Measurements from ENCODE around the gene CEP164. TPM values are rescaled to one million over a fixed set of nuclear protein-coding genes. Genes with fewer than 3 reads are reported as not detected.

CEP164 gene
- polyA plus RNA-seq, 1 donor from 2014 or later, result 27.4 TPM

GRCh38 chr11:117366875-117367274, 39.2 kb downstream of the CEP164 start:
- H3K4me3 ChIP-seq (ENCODE audit: low read length), result no peak overlapping the region
- H4K20me1 ChIP-seq (ENCODE audit: insufficient read depth), result no peaks in the 10 kb centered on the region
- no peak overlapping the region for H2AFZ ChIP-seq (ENCODE audit: low read depth, low read length)
- no peak overlapping the region for H3K27ac ChIP-seq (ENCODE audit: low read length)
- H3K36me3 ChIP-seq (ENCODE audit: insufficient read depth, low read length), result no peaks in the 10 kb centered on the region
- no peak overlapping the region for H3K9ac ChIP-seq (ENCODE audit: low read length)
- no peaks in the 10 kb centered on the region for H3K9me3 ChIP-seq (ENCODE audit: low read length)
- H3F3A ChIP-seq (ENCODE audit: insufficient read depth, low read length, poor library complexity, severe bottlenecking), result no peaks in the 10 kb centered on the region
- H3K27me3 ChIP-seq (ENCODE audit: insufficient read depth, low read depth, low read length), result no peaks in the 10 kb centered on the region
- no peaks in the 10 kb centered on the region for H3K79me2 ChIP-seq (replicated peaks; ENCODE audit: insufficient read depth, low read length)
- H3K4me2 ChIP-seq (ENCODE audit: low read length), result no peak overlapping the region
- no peaks in the 10 kb centered on the region for H3K9me2 ChIP-seq (ENCODE audit: insufficient read depth, low read length)
- no peak for TF ChIP-seq EP300 (conservative IDR thresholded peaks at IDR 0.05; ENCODE audit: poor library complexity, severe bottlenecking)
- no peak for TF ChIP-seq POLR2AphosphoS5 (IDR thresholded peaks at IDR 0.05)
- TF ChIP-seq, protein P1, sequence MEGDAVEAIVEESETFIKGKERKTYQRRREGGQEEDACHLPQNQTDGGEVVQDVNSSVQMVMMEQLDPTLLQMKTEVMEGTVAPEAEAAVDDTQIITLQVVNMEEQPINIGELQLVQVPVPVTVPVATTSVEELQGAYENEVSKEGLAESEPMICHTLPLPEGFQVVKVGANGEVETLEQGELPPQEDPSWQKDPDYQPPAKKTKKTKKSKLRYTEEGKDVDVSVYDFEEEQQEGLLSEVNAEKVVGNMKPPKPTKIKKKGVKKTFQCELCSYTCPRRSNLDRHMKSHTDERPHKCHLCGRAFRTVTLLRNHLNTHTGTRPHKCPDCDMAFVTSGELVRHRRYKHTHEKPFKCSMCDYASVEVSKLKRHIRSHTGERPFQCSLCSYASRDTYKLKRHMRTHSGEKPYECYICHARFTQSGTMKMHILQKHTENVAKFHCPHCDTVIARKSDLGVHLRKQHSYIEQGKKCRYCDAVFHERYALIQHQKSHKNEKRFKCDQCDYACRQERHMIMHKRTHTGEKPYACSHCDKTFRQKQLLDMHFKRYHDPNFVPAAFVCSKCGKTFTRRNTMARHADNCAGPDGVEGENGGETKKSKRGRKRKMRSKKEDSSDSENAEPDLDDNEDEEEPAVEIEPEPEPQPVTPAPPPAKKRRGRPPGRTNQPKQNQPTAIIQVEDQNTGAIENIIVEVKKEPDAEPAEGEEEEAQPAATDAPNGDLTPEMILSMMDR (IDR thresholded peaks at IDR 0.05; ENCODE audit: poor library complexity, severe bottlenecking), result no peak
- no peak for TF ChIP-seq MXI1 (conservative IDR thresholded peaks at IDR 0.05; ENCODE audit: poor library complexity, severe bottlenecking)
- no peak for TF ChIP-seq SMC3 (conservative IDR thresholded peaks at IDR 0.05; ENCODE audit: poor library complexity)
- no peak for TF ChIP-seq RAD21 (conservative IDR thresholded peaks at IDR 0.05)
- TF ChIP-seq TAF1 (IDR thresholded peaks at IDR 0.05; ENCODE audit: low read depth), result no peak
- no peak for TF ChIP-seq EZH2 (IDR thresholded peaks at IDR 0.05; ENCODE audit: borderline replicate concordance, insufficient read depth, low read length, poor library complexity, severe bottlenecking)
- TF ChIP-seq, protein P2, sequence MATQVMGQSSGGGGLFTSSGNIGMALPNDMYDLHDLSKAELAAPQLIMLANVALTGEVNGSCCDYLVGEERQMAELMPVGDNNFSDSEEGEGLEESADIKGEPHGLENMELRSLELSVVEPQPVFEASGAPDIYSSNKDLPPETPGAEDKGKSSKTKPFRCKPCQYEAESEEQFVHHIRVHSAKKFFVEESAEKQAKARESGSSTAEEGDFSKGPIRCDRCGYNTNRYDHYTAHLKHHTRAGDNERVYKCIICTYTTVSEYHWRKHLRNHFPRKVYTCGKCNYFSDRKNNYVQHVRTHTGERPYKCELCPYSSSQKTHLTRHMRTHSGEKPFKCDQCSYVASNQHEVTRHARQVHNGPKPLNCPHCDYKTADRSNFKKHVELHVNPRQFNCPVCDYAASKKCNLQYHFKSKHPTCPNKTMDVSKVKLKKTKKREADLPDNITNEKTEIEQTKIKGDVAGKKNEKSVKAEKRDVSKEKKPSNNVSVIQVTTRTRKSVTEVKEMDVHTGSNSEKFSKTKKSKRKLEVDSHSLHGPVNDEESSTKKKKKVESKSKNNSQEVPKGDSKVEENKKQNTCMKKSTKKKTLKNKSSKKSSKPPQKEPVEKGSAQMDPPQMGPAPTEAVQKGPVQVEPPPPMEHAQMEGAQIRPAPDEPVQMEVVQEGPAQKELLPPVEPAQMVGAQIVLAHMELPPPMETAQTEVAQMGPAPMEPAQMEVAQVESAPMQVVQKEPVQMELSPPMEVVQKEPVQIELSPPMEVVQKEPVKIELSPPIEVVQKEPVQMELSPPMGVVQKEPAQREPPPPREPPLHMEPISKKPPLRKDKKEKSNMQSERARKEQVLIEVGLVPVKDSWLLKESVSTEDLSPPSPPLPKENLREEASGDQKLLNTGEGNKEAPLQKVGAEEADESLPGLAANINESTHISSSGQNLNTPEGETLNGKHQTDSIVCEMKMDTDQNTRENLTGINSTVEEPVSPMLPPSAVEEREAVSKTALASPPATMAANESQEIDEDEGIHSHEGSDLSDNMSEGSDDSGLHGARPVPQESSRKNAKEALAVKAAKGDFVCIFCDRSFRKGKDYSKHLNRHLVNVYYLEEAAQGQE (IDR thresholded peaks at IDR 0.05; ENCODE audit: borderline replicate concordance), result no peak

- TF ChIP-seq, protein P2 (IDR thresholded peaks at IDR 0.05; ENCODE audit: borderline replicate concordance), result no peak
- TF ChIP-seq MXI1 (conservative IDR thresholded peaks at IDR 0.05; ENCODE audit: poor library complexity, severe bottlenecking) (no peak), TAF1 (IDR thresholded peaks at IDR 0.05; ENCODE audit: low read depth) (no peak), POLR2AphosphoS5 (IDR thresholded peaks at IDR 0.05) (no peak), EP300 (conservative IDR thresholded peaks at IDR 0.05; ENCODE audit: poor library complexity, severe bottlenecking) (no peak)
- H3K9me2 ChIP-seq (ENCODE audit: insufficient read depth, low read length), result no peaks in the 10 kb centered on the region
- no peak overlapping the region for H3K4me3 ChIP-seq (ENCODE audit: low read length)
- no peaks in the 10 kb centered on the region for H3K27me3 ChIP-seq (ENCODE audit: insufficient read depth, low read depth, low read length)
- no peak overlapping the region for H3K4me2 ChIP-seq (ENCODE audit: low read length)
- no peak overlapping the region for H3K27ac ChIP-seq (ENCODE audit: low read length)
- no peak overlapping the region for H2AFZ ChIP-seq (ENCODE audit: low read depth, low read length)
- no peaks in the 10 kb centered on the region for H3K9me3 ChIP-seq (ENCODE audit: low read length)
- no peak overlapping the region for H3K9ac ChIP-seq (ENCODE audit: low read length)
- H3F3A ChIP-seq (ENCODE audit: insufficient read depth, low read length, poor library complexity, severe bottlenecking), result no peaks in the 10 kb centered on the region
- H3K36me3 ChIP-seq (ENCODE audit: insufficient read depth, low read length), result no peaks in the 10 kb centered on the region
- H3K79me2 ChIP-seq (replicated peaks; ENCODE audit: insufficient read depth, low read length), result no peaks in the 10 kb centered on the region
- no peaks in the 10 kb centered on the region for H4K20me1 ChIP-seq (ENCODE audit: insufficient read depth)
Observed at GRCh38 chr11:117369534-117369933, 41.9 kb downstream of the CEP164 start.
